ENCODE measurements around the gene UBTD1.

UBTD1 gene

DNA sequence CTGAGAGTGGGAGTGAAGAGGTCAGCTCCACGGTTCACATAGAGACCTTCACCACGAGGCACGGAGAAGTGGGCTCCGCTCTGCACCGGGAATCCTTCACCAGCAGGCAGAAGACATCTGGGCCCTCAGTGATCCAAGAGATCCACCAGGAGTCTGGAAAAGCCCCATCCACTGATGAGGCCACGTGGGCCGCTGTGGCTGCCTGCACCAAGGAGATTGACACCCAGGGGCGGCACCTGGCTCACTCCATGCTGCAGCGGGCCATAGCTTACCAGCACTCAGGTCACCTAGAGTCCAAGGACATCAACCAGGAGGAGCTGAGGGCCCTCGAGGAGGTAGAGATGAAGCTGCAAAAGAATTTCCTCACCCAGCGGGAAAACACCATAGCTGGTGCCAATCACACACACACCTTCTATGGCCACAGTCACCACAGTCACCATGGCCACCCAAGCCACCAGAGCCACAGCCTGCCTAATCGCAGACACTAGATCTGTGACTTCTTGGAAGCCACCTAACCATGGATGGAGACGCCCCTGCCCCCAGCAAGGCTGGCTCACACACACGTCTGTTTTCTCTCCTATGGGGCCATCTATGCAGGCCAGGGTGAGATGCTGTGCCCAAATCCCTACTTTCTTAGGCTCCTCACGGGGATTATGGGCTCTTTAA lies 91.5 kb downstream of the UBTD1 start:
- DNase-seq: no peak

DNA sequence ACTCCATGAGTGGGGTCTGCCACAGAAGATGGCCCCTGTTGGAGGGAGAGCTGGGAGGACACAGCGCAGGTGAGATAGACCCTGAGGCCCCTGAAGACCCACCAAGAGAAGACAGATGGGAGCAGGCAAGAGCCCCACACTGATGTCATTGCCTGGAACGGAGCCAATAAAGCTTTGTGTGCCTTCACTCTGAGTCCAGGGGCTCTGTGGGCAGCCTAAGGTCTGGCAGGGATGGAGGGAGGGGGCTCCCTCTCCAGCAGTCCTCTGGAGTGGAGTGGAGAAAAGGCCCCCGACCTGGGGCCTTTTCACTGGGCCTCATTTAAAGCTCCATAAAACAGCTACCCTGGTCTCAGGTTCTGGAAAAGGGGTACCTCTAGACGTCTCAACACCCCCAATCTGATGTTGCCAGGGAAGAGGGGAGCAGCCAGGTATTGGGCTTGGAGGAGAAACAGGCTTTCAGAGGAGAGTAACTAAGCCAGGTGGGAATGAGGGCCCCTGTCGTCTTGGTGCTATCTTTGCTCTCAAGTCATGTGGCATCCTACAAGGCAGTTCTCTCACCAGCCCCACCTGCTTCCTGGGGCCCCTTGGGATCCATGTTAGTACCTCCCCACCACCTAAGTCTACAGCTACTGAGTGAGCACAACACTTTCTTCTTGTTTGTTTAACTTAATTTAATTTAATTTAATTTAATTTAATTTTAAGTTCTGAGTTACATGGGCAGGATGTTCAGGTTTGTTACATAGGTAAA lies 92.2 kb downstream of the UBTD1 start:
- DNase-seq: no peak

DNA sequence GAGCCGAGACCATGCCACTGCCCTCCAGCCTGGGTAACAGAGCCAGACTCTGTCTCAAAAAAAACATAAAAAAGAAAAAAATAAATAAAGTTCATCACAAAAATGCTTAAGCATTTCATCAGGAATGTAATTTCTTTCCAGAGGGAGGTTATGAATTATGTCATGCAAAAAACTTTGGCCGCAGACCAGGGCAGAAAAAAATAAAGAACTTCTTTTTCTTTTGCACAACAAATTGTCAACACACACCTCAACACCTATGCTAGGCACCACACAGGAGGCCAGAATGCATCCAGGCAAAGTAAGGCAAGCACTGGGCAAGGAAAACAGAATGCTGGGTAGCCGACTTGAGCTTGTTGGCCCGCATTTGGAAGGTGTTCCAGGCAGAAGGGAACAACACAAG lies 94.7 kb downstream of the UBTD1 start:
- no peak for DNase-seq

DNA sequence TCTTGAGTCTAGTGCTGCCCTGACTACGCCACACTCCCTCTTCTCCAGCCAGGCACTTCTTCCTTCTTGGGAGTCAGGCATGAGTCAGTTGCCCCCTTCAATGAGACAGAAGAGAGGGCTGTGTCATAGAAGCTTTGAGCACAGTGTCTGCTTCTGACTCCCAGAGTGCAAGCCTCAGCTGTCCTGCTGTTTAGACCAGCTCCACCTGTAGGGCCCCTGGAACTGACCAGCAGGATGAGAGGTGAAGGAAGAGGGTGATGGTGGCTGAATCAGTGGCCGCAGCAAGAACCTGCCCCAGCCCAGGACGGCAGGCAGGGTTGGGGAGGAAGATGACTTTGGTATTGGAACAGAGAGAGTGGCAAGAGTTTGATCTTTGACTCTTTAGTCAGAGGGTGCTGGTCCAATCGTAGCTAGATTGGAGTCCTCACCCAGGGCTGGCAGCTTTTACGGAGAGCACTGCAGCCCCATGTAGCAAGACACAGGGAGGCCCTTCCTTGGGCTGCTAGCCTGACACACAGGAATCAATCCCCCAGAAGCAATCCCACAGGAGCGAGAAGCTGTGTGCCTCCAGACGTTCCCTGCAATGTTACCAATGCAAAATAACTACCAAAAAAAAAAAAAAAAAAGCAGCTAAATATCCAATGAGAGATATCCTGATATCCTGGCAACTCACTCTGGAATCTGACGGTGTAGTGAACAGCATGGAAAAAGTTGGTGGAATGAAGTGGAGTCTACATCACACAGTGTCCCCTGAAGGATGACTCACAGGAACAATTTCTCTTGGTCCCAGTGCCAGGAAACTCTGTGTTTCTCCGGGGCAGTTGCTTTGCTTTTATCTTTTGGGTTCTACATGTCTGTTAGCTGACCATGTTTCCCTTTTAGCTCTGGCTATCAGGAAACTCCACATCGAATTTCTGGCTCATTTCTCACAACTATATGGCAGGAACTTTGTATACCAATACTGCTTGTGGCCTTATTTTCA lies 97.7 kb downstream of the UBTD1 start:
- DNase-seq: no peak

DNA sequence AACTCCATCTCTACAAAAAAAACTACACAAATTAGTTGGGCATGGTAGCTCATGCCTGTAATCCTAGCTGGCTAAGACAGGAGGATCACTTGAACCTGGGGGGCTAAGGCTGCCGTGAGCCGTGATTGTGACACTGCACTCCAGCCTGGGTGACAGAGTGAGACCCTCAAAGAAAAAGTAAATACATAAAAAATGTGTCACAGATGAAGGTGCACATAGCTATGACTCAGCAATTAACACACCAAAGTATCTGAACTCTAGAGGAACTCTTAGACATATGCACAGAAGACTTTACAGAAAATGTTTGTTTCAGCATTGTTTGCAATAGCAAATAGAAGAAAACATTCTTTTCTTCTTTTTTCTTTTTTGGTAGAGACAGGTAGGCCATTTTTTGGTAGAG lies 99.1 kb downstream of the UBTD1 start:
- no peak for DNase-seq

DNA sequence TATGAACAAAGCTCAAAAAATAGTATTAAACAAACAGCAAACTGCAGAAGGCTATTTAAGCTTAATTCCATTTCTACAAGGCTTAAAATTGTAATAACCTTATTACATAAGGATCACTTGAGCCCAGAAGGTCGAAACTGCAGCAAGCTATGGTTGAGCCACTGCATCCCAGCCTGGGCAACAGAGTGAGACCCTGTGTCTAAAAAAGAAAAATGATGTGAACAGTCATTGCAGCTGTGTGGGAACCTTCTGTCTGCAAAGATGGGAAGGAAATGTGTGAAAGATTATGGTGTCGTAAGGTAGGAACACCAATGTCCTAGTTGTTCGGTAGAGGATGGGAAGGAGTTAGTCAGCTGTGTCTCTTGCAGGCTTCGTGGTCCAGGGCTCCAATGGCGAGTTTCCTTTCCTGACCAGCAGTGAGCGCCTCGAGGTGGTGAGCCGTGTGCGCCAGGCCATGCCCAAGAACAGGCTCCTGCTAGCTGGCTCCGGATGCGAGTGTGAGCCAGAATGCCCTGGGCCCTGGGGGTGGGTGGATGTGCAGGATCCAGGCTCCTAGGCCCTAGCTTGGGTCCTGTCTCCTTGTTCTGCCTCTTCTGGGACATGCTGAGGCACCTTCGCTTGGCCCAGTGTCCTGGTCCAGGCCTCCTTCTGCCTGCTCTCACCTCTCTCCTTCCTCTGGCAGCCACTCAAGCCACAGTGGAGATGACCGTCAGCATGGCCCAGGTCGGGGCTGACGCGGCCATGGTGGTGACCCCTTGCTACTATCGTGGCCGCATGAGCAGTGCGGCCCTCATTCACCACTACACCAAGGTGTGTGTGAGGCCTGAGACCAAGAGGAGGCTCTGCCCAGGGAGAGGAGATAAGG lies 99.9 kb downstream of the UBTD1 start:
- no peak for DNase-seq

DNA sequence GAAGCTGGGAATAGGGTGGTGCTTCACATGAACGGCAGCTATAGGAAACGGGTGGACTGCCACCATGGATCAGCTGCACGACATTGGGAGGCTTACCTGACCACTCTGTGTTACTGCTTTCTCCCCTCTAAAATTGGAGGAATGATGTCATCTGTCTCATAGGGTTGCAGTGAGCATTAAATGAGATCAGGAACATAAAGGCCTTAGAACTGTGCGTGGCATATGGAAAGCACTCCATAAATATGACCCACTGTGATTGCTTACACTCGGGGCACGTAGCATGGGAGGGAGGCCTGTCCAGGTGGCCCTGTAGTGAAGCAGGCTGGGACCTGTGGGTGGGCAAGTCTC lies 100.5 kb downstream of the UBTD1 start:
- DNase-seq: no peak

DNA sequence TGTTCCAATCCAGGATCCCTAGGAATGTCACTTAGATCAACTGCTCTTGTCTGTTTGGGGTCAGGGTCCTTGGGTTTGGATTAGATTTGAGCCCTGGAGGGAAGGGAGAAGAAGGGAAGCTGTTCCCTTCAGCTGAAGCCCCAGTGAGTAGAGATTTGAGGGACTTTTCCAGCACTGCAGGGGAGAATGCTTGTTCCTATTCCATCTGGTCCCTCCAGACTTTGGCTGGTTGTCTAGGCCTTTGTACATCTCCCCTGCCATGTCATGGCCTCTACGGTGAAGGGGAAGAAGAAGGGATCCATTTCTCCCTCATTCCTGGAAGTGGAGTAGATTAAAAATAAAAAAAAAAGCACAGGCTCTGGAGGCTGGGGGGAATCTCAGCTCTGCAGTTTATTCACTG lies 101.9 kb downstream of the UBTD1 start:
- DNase-seq: no peak

DNA sequence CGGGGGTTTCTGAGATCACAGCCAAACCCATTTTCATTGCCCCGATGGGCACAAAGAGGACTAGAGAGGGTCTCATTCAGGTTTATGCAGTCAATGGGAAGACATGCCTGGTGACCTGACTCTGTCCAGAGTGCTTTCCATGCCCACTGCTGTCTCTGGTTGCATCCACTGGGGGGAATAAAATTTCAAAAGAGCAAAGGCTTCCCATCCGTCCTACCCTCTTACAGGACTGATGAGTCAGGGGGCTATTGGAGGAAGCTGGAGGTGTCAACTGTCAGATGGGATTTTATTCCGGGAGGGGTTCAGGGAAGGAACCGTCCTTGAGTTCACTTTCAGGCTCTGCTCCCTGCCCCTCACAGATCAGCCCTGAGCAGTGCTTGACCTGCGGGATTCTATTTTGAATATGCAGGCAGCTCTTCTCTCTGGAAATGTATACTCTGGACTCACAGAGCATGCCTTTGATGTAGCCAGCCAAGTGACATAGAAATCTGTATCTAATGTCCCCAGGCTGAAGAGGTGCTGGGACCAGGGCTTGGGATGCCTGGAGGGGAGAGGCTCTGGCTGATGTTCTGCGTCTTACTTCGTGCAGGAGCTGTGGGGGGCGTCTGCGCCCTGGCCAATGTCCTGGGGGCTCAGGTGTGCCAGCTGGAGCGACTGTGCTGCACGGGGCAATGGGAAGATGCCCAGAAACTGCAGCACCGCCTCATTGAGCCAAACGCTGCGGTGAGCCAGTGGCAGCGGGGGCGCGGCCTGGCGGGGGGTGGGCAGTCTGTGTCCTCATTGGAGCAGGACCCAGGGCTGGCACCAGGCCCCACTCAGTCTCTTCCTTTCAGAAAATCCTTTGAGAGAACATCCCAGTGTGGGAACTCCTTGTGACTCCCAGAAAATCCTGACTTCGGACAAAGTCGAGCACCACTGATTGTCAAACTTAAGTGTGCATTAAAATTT lies 102.8 kb downstream of the UBTD1 start:
- DNase-seq: no peak

DNA sequence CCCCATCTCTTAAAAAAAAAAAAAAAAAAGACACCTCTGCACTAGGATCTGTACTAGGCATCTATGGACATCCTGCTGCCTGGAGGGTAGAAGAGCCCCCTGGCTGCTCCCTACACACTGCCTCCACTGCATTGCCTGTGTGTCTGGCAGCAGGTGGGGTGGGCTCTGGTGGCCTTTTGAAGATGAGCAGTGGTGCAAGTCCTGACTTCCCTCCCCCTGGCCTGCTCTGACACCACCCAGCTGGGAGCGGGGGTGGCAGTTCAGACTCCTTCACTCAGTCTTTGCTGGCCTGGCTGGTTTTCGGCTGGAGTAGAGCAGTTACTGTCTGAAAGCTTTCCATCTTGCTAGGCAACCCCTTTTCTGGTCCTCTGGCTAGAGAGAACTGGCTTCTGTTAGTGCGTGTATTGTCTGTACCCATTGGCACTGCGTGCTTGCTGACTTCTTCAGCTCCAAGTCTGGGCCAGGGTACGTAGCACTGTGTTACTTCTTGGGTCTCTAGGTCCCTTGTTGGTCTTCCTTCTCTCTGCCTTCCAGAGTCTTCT lies 108.4 kb downstream of the UBTD1 start:
- DNase-seq: no peak

DNA sequence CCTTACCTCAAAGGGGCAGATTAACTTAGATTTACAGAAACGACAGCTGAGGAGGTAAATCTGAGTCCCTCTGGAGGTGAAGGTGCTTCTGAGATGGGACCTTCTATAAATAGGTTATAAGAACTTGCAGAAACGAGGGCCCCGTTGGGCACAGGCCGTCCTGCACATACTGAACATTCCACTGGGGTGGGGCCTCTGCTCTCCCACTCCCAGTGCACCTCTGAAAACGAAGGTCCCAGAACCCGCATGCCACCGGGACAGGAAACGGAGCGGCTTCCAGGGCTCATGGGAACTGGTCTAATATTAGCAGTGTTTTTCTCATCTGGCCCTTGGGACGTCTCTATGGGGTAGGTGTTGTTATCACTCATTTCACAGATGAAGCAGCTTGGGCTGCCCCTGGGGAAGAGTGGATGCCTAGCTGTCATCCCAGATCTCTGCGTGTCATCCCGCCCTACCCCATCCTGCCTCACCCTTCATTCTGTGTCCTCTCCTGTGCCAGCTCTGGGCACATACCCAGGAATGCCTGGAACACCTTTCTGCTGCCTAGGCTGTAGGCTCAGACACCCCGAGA lies 110.4 kb downstream of the UBTD1 start:
- DNase-seq: no peak

DNA sequence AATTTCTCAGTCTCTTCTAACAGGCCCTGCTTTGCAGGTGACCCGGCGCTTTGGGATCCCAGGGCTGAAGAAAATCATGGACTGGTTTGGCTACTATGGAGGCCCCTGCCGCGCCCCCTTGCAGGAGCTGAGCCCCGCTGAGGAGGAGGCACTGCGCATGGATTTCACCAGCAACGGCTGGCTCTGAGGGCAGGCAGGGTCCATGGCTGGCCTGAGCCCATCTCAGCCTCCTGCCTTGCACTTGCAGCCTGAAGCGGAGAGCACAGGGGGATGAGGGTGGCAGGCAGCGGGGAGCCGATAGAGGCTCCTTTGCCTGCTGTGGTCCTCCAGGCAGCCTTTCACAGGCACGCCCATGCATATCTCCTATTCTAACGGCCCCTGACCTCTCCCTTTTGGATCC lies 112.7 kb downstream of the UBTD1 start:
- DNase-seq: no peak

DNA sequence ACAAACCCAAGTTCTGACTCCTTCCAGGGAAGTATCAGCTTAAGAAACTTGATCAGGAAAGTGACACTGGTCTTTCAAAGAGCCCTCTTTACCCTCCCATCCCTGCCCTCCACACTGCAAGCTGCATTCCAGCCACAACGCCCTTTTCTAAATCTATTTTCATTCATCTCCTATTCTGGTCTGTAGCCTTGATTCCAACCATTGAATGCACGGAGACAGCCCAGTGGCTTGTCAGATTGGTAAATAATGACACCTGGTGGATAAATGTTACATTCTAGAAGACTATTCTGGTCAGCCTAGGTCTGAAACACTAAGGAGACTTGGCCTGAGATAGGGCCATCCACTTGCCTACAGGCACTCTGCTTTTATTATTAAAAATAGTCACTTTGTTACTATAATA lies 113.7 kb downstream of the UBTD1 start:
- DNase-seq: no peak

DNA sequence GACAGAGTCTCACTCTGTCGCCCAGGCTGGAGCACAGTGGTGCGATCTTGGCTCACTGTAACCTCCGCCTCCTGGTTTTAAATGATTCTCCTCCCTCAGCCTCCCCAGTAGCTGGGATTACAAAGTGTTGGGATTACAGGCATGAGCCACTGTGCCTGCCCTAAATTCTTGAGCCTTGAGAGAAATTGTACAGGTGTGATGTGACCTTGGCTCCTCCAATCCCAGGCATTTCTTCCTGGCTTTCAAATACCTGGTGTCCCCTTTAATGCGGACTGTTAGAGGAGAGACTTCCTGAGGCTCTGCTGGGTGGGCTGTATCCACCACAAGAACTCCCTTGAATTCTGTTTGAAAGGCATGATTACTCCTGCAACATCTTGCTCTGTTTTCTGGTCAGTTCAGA lies 119.6 kb downstream of the UBTD1 start:
- no peak for DNase-seq

DNA sequence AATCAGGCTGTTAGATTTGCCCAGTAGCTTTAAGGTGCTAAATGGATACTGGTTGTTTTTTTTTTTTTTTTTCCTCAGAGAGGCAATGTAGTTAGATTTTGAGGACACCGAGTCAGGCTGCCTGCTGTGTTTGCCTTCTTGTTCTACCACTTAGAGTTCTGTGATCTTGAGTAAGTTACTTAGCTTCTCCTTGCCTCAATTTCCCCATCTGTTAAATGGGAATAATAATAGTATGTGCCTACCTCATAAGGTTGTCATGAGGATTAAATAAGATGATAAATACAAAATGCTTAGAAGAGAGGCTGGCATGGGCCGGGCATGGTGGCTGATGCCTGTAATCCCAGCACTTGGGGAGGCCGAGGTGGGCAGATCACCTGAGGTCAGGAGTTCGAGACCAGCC lies 120.0 kb downstream of the UBTD1 start:
- no peak for DNase-seq

All from activated CD8-positive, alpha-beta memory T cell treated with anti-CD3 and anti-CD28 coated beads, Interleukin-2, amount 50 U/mL, for 48 hours (primary cell).